ENCODE measurements around the gene ABCG1. TPM values are rescaled to one million over a fixed set of nuclear protein-coding genes. Genes with fewer than 3 reads are reported as not detected.

ABCG1 gene
- total RNA-seq, 1 experiment from 2014 or later: not detected

DNA sequence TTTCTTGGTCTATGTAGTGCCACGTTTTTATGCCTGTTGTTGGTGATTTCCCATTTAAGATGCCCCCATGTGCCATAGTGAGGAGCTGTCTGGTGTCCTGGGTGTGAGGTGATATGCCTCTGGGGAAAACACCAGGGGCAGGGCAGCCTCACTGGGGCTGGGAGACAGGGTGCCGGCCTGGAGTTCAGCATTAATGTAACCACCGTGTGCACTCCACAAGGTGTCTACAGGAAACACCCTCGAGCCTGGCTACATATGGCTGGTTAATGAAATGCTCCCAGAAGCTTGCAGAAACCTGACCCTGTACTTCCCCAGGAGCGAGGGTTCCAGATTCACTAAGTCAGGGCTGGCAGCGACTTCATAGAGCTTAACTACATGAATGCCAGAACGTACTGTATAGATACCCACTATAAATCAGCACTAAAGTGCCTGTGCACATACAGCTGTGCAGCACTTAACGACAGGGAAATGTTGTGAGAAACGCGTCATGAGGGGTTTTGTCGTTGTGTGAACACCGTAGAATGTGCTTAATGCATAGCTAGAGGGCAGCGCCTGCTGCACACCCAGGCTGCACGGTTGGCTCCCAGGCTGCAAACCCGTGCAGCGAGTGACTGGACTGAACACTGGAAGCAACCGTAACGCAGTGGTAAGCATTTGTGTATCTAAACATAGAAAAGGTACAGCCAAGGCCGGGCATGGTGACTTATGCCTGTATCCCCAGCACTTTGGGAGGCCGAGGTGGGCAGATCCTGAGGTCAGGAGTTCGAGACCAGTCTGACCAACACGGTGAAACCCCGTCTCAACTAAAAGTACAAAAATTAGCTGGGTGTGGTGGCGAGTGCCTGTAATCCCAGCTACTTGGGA lies 121.5 kb downstream of the ABCG1 start:
- Mint-ChIP-seq H3K27me3 (ENCODE audit: insufficient read depth, unreplicated experiment) (no peaks in the 10 kb centered on the region), H3K36me3 (ENCODE audit: insufficient read depth, unreplicated experiment) (no peaks in the 10 kb centered on the region), H3K4me1 (ENCODE audit: low read depth, unreplicated experiment) (peaks cover 10% of the 10 kb centered on the region), H3K9me3 (ENCODE audit: unreplicated experiment) (no peaks in the 10 kb centered on the region), H3K4me3 (ENCODE audit: unreplicated experiment) (no peak overlapping the region), H3K27ac (ENCODE audit: unreplicated experiment) (no peak overlapping the region)
- intact Hi-C loops (cut with micrococcal nuclease; ENCODE audit: unreplicated experiment): no loop called here
- Histone ChIP-seq H3K4me1 (no peaks in the 10 kb centered on the region), H3K27me3 (replicated peaks; ENCODE audit: control insufficient read depth, insufficient read depth, low read length) (no peaks in the 10 kb centered on the region), H3K36me3 (ENCODE audit: control insufficient read depth, insufficient read depth, low read length) (no peaks in the 10 kb centered on the region), H3K4me3 (ENCODE audit: low read depth, low read length) (no peak overlapping the region), H3K9me3 (no peaks in the 10 kb centered on the region)
- ChIA-PET POLR2A (no interaction called here), CTCF (no interaction called here)
- DNase-seq: peak in 1 of 2 experiments; percentile 14
- BruUV-seq (replicated peaks): no TSS peak
- no peak for TF ChIP-seq CTCF (IDR thresholded peaks at IDR 0.05; ENCODE audit: insufficient read depth in 1 of 2, low read depth in 1 of 2, low read length in 1 of 2, severe bottlenecking in 1 of 2, unreplicated experiment in 1 of 2)

GRCh38 chr21:42341776-42342542 lies 123.0 kb downstream of the ABCG1 start:
- no peak overlapping the region for H3K4me3 Mint-ChIP-seq (ENCODE audit: unreplicated experiment)
- Histone ChIP-seq H3K36me3 (ENCODE audit: control insufficient read depth, insufficient read depth, low read length) (no peaks in the 10 kb centered on the region), H3K9me3 (no peaks in the 10 kb centered on the region), H3K4me3 (ENCODE audit: low read depth, low read length) (no peak overlapping the region), H3K27me3 (replicated peaks; ENCODE audit: control insufficient read depth, insufficient read depth, low read length) (no peaks in the 10 kb centered on the region), H3K4me1 (no peaks in the 10 kb centered on the region)
- peak in 1 of 2 experiments; percentile 5 for DNase-seq
- no peaks in the 10 kb centered on the region for H3K27me3 Mint-ChIP-seq (ENCODE audit: insufficient read depth, unreplicated experiment)
- no peaks in the 10 kb centered on the region for H3K9me3 Mint-ChIP-seq (ENCODE audit: unreplicated experiment)
- no peak overlapping the region for H3K27ac Mint-ChIP-seq (ENCODE audit: unreplicated experiment)
- BruUV-seq (replicated peaks): no TSS peak
- ChIA-PET POLR2A (interaction anchor here (0.7 kb wide), 1 partner anchor 389 kb away, joined by 4 read pairs; no protein-coding TSS in a partner anchor), CTCF (interaction anchor here (0.7 kb wide), 1 partner anchor 70 kb away, joined by 4 read pairs; no protein-coding TSS in a partner anchor)
- H3K4me1 Mint-ChIP-seq (ENCODE audit: low read depth, unreplicated experiment): peaks cover 10% of the 10 kb centered on the region
- no peaks in the 10 kb centered on the region for H3K36me3 Mint-ChIP-seq (ENCODE audit: insufficient read depth, unreplicated experiment)
- no peak for TF ChIP-seq CTCF (IDR thresholded peaks at IDR 0.05; ENCODE audit: insufficient read depth in 1 of 2, low read depth in 1 of 2, low read length in 1 of 2, severe bottlenecking in 1 of 2, unreplicated experiment in 1 of 2)
- intact Hi-C loops (cut with micrococcal nuclease; ENCODE audit: unreplicated experiment): no loop called here

DNA sequence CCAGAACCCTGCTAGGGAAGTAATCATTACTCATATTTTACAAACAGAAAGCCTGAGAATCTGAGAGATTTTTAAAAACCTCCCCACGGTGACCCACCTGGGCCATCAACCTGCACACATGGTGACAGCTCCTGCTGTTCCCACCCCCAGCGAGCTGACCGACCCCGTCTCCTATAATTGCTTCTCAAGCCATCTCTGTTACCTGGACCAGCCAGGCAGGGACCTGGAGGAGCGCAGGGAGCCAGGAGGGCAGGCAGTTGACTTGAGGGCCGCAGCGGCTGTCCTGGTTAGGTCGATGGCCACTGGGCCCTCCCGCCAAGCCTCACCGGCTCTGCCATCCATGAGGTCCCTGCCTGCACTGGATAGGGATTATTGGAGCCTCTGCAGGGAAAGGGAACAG lies 124.2 kb downstream of the ABCG1 start:
- Mint-ChIP-seq H3K27ac (ENCODE audit: unreplicated experiment) (no peak overlapping the region), H3K36me3 (ENCODE audit: insufficient read depth, unreplicated experiment) (no peaks in the 10 kb centered on the region), H3K4me3 (ENCODE audit: unreplicated experiment) (no peak overlapping the region), H3K4me1 (ENCODE audit: low read depth, unreplicated experiment) (peaks cover 1% of the 10 kb centered on the region), H3K9me3 (ENCODE audit: unreplicated experiment) (no peaks in the 10 kb centered on the region), H3K27me3 (ENCODE audit: insufficient read depth, unreplicated experiment) (no peaks in the 10 kb centered on the region)
- H3K36me3 ChIP-seq (ENCODE audit: control insufficient read depth, insufficient read depth, low read length): no peaks in the 10 kb centered on the region
- peak in 1 of 2 experiments; percentile 4 for DNase-seq
- CTCF ChIA-PET: no interaction called here
- TF ChIP-seq CTCF (IDR thresholded peaks at IDR 0.05; ENCODE audit: insufficient read depth in 1 of 2, low read depth in 1 of 2, low read length in 1 of 2, severe bottlenecking in 1 of 2, unreplicated experiment in 1 of 2): no peak
- H3K9me3 ChIP-seq: no peaks in the 10 kb centered on the region
- intact Hi-C loops (cut with micrococcal nuclease; ENCODE audit: unreplicated experiment): no loop called here
- POLR2A ChIA-PET: no interaction called here
- no peaks in the 10 kb centered on the region for H3K4me1 ChIP-seq
- H3K27me3 ChIP-seq (replicated peaks; ENCODE audit: control insufficient read depth, insufficient read depth, low read length): no peaks in the 10 kb centered on the region
- BruUV-seq (replicated peaks): no TSS peak
- no peak overlapping the region for H3K4me3 ChIP-seq (ENCODE audit: low read depth, low read length)

Data from Caco-2 (cell line).